GM12873 (cell line): ENCODE data around the gene POLE3.

Experiments used
- CTCF ChIP-seq: IDR thresholded peaks from 2 replicates; pipeline ENCODE4 v1.5.1; 2012; ENCODE audit warnings: low read depth, mild to moderate bottlenecking, moderate library complexity, low read length, control low read depth; ENCODE audit not compliant: insufficient read depth; ENCODE audit errors: missing control alignments

POLE3 gene

GRCh38 chr9:113410207-113410864, at the start of gene POLE3, which contains the start of gene C9orf43:
POLE3 (minus strand) TSS chr9:113410675; CDS start chr9:113410293, 382 bp downstream.
C9orf43 (plus strand) TSS chr9:113410747; CDS start chr9:113413494, 2,747 bp downstream.
- no peak for TF ChIP-seq CTCF

GRCh38 chr9:113456235-113456634, 45.8 kb upstream of the POLE3 start:
- no peak for TF ChIP-seq CTCF

GRCh38 chr9:113454914-113455761, 44.7 kb upstream of the POLE3 start:
- TF ChIP-seq CTCF = no peak

GRCh38 chr9:113452113-113452605, 41.7 kb upstream of the POLE3 start:
- no peak for TF ChIP-seq CTCF

- TF ChIP-seq CTCF = no peak
Observed at GRCh38 chr9:113449376-113449775, 38.9 kb upstream of the POLE3 start.

- peak; percentile 46 for TF ChIP-seq CTCF
Observed at GRCh38 chr9:113446323-113446740, 35.9 kb upstream of the POLE3 start.

- TF ChIP-seq CTCF = no peak
Observed at GRCh38 chr9:113444736-113445135, 34.3 kb upstream of the POLE3 start.
